IPS DF 6.9 (cell line): ENCODE measurements around the gene KRTAP10-2.

Experiments used
- DNase-seq: peaks from one replicate; pipeline ENCODE4 v3.0.0-alpha.2; 2013; ENCODE audit warnings: low read depth, low spot score
- H3K27ac ChIP-seq: one replicate; pipeline ENCODE4 v1.5.1; 2013; ENCODE audit warnings: low read length, control low read depth
- H3K27me3 ChIP-seq: 2 replicates; pipeline ENCODE4 v1.6.1; 2013; ENCODE audit warnings: mild to moderate bottlenecking, low read length; ENCODE audit not compliant: control insufficient read depth, insufficient read depth
- H3K36me3 ChIP-seq: 2 replicates; pipeline ENCODE4 v1.6.1; 2013; ENCODE audit warnings: low read length; ENCODE audit not compliant: control insufficient read depth, insufficient read depth
- H3K4me1 ChIP-seq: 2 replicates; pipeline ENCODE4 v1.6.1; 2013; ENCODE audit warnings: low read length; ENCODE audit not compliant: control insufficient read depth, insufficient read depth
- H3K4me3 ChIP-seq: 2 replicates; pipeline ENCODE4 v1.5.1; 2013; ENCODE audit warnings: mild to moderate bottlenecking, low read length
- H3K9me3 ChIP-seq: 2 replicates; pipeline ENCODE4 v1.6.1; 2013; ENCODE audit warnings: low read length, inconsistent platforms; ENCODE audit not compliant: control insufficient read depth, insufficient read depth
- WGBS: extraction: QIAGEN DNeasy Blood & Tissue Kit; methylation state at CpG from one replicate; pipeline ENCODE4 v1.1.7; 2013; ENCODE audit warnings: mixed read lengths, missing lambda C conversion rate; ENCODE audit not compliant: insufficient read length, insufficient coverage; 5-methylcytosine and 5-hydroxymethylcytosine counted together

Gene KRTAP10-2

DNA sequence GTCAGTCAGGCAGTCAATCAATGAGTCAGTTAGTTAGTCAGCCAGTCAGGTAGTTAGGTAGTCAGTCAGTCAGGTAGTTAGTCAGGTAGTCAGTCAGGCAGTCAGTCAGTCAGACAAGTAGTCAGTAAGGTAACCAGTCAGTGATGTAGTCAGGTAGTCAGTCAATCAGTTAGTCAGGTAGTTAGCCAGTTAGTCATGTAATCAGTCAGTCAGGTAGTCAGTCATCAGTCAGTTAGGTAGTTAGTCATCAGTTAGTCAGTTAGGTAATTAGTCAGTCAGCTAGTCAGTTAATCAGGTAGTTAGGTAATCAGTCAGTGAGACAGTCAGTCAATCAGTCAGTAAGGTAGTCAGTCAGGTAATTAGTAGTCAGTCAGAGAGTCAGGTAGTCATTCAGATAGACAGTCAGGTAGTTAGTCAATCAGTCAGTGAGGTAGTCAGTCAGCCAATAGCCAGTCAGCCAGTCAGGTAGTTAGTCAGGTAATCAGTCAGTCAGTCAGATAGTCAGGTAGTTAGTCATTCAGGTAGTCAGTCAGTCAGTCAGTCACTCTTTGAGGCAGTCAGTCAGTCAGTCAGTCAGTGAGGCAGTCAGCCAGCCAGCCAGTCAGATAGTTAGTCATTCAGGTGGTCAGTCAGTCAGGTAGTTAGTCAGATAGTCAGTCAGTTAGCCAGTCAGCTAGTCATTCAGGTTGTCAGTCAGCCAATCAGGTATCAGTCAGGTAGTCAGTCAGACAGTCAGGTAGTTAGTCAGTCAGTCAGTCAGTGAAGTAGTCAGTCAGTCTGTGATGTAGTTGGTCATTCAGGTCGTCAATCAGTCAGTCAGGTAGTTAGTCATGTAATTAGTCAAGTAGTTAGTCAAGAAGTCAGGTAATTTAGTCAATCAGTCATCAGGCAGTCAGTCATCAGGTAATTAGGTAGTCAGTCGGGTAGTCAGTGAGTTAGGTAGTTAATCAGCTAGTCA, 26.6 kb downstream of the KRTAP10-2 start:
- Histone ChIP-seq H3K36me3 (no peaks in the 10 kb centered on the region), H3K27ac (no peak overlapping the region), H3K27me3 (no peaks in the 10 kb centered on the region), H3K9me3 (no peaks in the 10 kb centered on the region), H3K4me3 (no peak overlapping the region), H3K4me1 (no peaks in the 10 kb centered on the region)
- no CpG with 5 or more reads among the region's 2 CpGs for WGBS
- no peak for DNase-seq

DNA sequence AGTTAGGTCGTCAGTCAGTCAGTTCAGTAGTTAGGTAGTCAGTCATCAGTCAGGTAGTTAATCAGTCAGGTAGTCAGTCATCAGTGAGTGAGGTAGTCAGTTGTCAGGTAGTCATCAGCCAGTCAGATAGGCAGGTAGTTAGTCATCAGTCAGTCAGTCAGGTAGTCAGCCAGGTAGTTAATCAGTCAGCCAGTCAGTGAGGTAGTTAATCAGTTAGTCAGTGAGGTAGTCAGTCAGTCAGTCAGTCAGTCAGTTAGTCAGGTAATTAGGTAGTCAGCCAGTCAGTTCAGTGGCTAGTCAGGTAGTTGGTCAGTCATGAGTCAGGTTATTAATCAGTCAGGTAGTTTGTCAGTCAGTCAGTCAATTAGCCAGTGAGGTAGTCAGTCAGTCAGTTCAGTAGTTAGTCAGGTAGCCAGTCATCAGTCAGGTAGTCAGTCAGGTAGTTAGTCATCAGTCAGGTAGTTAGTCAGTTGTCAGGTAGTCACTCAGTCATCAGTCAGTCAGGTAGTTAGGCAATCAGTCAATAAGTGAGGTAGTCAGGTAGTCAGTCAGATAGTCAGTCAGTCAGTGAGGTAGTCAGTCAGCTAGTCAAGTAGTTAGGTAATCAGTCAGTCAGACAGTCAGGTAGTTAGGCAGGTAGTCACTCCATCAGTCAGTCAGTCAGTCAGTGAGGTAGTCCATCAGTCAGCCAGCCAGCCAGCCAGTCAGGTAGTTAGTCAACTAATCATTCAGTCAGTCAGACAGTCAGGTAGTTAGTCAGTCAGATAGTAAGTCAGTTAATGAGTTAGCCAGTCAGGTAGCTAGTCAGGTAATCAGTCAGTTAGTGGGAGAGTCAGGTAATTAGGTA, 27.5 kb downstream of the KRTAP10-2 start:
- no peaks in the 10 kb centered on the region for H3K36me3 ChIP-seq
- H3K4me1 ChIP-seq: no peaks in the 10 kb centered on the region
- no CpG with 5 or more reads among the region's 1 CpG for WGBS
- no peak overlapping the region for H3K4me3 ChIP-seq
- DNase-seq: no peak
- no peaks in the 10 kb centered on the region for H3K27me3 ChIP-seq
- H3K27ac ChIP-seq: no peak overlapping the region
- no peaks in the 10 kb centered on the region for H3K9me3 ChIP-seq

DNA sequence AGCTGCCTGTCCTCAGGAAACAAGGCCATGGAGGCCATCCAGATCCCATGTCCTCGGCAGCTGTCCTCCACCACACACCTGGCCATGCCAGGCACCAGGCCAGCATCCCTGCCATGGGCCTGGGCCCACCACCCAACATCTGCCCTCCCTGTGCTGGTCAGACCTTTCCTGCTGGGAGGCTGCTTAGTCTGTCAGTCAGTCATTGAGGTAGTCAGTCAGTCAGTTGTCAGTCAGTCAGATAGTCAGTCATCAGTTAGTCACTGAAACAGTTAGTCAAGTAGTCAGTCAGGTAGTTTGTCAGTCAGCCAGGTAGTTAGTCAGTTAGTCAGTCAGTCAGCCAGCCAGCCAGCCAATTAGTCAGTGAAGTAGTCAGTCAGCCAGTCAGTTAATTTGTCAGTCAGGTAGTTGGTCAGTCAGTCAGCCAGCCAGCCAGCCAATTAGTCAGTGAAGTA, 28.5 kb downstream of the KRTAP10-2 start:
- DNase-seq: no peak
- H3K27ac ChIP-seq: no peak overlapping the region
- H3K36me3 ChIP-seq: no peaks in the 10 kb centered on the region
- no peaks in the 10 kb centered on the region for H3K27me3 ChIP-seq
- H3K4me1 ChIP-seq: no peaks in the 10 kb centered on the region
- WGBS: no CpG with 5 or more reads among the region's 1 CpG
- H3K4me3 ChIP-seq: no peak overlapping the region
- no peaks in the 10 kb centered on the region for H3K9me3 ChIP-seq

DNA sequence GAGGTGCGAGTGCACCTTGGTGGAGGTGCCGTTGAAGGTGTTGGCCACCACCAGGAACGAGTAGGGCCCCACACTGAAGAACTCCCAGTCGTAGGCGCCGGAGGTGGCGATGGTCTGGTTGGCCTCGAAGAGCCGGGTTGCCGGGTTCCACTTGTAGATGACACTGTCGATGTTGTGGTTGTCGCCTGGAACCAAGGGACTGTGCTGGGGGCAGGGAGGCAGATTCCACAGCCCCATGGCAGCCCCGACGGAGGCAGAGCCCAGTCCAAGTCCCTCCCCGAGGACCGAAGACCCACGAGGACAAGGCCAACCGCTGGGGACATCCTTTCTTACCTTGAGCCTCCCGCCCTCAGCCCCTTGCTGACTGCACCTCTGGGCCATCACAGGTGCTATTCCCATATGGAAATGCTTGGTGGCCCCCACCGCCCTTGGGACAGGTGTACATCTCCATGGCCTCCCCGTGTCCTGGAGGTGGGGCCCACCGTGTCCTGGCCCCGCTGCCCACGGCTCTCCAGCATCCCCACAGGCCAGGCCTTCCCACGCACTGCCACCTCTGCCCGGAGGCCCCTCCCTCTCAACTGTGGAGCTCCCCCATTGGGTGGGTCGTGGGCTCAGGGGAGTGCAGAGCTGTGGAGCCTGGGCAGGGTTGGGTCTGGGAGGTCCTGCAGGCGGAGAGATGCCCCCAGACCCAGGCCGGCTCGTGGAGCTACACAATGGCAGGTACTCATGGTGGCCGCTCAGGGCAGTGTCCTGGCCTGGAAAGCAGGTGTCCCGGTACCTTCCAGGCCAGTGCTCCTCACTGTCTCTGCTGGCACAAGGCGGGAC, 29.2 kb downstream of the KRTAP10-2 start:
- Histone ChIP-seq H3K9me3 (no peaks in the 10 kb centered on the region), H3K36me3 (no peaks in the 10 kb centered on the region), H3K4me1 (no peaks in the 10 kb centered on the region), H3K4me3 (no peak overlapping the region), H3K27ac (no peak overlapping the region), H3K27me3 (no peaks in the 10 kb centered on the region)
- DNase-seq: no peak
- WGBS: no CpG with 5 or more reads among the region's 33 CpGs

DNA sequence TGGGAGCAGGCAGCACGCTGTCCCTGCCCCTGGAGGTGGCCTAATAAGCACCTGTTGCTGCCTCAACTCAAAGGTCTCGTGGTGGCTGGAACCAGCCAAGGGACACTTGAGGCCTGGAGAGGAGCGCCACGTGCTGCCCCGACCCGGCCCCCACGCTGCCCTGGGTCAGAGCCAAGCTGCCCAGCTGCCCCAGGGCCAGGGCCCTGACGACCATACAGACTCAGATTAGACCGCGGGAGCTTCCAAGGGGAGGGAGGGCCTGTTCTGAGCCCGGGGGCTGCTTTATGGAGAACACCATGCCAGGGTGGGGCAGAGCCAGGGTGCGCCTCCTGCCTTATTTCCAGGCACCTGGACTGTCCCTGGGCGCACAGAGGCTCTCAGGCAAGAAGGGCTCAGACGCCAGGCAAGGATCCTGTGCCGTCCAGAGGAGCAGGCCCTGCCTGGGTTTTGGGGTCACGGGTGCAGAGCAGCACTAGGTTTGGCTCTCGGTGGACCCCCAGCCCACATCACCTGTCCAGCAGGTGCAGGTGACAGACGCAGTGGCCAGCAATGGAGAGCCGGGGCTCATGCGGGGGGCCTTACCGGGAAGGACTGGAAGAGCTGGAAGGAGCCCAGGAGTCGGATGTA, 29.9 kb downstream of the KRTAP10-2 start:
- no peaks in the 10 kb centered on the region for H3K4me1 ChIP-seq
- H3K27me3 ChIP-seq: no peaks in the 10 kb centered on the region
- no peak overlapping the region for H3K27ac ChIP-seq
- no peak overlapping the region for H3K4me3 ChIP-seq
- H3K9me3 ChIP-seq: no peaks in the 10 kb centered on the region
- DNase-seq: no peak
- WGBS: no CpG with 5 or more reads among the region's 22 CpGs
- H3K36me3 ChIP-seq: no peaks in the 10 kb centered on the region

DNA sequence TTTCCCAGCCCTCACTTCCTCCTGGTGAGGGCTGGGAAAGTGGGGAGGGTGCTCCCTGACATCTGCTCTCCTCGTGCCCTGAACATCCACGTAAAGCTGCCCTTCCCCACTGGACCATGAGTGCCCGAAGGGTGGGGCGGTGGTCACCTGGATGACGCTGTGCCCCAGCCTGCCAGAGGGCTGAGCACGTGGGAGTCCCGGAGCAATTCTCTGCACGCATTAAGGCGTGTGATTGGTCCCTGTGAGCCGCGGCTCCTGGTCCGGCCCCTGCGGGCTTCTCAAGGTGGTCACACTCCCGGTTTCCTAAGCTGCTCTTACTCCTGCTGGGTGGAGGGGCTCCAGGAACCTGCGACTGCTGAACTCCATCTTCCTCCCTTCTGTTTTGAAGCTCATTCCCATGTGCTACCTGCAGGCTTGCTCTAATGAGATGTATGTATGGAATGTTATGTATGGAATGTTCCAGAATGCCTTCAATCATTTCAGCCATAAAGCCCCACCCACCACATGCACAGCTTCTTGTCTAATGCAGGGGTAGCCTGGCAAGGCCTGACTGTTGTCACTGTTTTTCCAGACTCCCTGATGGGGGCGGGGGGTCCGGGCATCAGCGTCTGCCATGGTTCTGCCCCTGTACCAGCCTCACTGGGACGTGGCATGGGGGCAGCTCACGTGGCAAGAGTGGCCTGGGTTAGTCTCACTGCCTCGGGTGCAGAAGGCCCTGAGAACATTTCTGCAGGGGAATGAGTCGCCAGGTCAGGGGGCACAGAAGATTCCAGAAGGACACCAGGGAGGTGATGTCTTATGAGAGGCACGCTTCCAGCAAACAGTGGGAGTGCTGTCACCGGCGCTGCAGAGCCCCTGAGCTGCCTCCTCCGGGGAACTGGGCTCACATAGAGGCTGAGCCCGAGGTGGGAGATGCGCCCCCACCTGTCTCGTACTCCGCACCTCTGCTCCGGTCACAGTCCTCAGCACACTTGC, 30.7 kb downstream of the KRTAP10-2 start:
- Histone ChIP-seq H3K36me3 (no peaks in the 10 kb centered on the region), H3K27me3 (no peaks in the 10 kb centered on the region), H3K27ac (no peak overlapping the region), H3K4me3 (no peak overlapping the region), H3K9me3 (no peaks in the 10 kb centered on the region), H3K4me1 (no peaks in the 10 kb centered on the region)
- DNase-seq: no peak
- no CpG with 5 or more reads among the region's 31 CpGs for WGBS

DNA sequence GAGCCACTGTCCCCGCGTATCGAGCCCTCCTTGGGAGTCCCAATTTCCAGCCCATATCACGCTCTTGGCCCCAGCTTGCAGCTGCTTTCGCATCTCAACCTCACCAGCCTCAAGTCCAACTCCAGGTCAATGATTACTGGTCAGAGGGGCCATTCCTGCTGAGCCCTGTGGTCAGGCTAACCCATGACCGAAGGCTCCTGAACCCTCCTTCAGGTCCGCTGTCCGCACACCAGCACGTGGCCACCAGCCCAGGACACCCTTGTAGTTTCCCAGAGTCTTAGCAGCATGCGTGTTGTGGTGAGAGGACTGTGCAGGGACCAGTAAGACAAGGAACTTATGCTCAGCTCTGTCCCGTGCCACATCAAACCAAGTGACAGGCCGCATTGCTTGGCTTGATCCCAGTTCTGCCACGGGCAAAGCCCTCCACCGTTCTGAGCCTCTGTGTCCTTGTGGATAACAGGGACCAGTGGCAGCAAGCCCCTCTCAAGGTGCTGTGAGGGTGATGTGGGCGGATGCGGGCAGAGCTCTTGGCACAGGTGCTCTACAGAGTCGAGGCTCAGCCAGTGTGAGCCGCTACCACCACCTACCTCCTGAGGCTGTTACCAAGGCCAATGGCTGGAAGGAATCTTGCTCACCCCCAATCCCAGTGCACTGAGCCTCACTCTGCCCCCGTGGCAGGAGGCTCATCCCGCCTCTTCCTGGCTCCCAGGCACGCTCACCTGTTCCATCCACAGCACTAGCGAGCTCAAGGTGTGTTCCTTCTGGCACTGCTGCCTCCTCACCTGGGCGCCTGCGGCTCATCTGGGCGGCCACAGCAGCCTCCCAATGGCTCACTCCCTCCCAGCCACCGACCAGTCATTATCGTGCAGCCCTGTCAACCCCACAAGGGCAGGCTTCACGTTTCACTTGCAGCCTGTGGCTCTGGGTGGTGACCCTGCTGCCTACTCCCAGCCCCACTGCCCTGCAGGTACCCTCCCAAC, 31.7 kb downstream of the KRTAP10-2 start:
- no CpG with 5 or more reads among the region's 28 CpGs for WGBS
- H3K9me3 ChIP-seq: no peaks in the 10 kb centered on the region
- no peak for DNase-seq
- H3K4me3 ChIP-seq: no peak overlapping the region
- H3K36me3 ChIP-seq: no peaks in the 10 kb centered on the region
- H3K27ac ChIP-seq: no peak overlapping the region
- H3K27me3 ChIP-seq: no peaks in the 10 kb centered on the region
- H3K4me1 ChIP-seq: no peaks in the 10 kb centered on the region

DNA sequence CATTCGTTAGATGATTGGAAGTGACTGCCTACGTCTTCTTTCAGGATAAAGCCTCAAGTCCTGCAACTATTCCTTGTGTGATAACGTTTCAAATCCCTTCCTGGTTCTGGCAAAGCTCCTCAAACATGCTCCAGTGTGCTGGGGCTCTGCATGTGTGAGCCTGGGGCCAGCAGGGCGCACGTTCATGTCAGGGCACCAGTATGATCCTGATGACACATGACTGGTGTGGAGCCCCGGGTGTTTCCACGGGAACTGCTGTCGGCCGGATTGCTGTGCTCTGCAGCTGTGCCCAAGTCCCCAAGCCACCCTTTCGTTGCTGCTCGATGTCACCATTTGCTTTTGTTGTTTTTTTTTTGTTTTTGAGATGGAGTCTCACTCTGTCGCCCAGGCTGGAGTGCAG, 32.6 kb downstream of the KRTAP10-2 start:
- Histone ChIP-seq H3K27ac (no peak overlapping the region), H3K4me1 (no peaks in the 10 kb centered on the region), H3K4me3 (no peak overlapping the region), H3K27me3 (no peaks in the 10 kb centered on the region), H3K9me3 (no peaks in the 10 kb centered on the region), H3K36me3 (no peaks in the 10 kb centered on the region)
- no peak for DNase-seq
- no CpG with 5 or more reads among the region's 12 CpGs for WGBS
